Activated naive CD4-positive, alpha-beta T cell treated with anti-CD3 and anti-CD28 coated beads, Interleukin-2, amount 10 ng/mL, durations not matched to agents 7 days and 5 days (primary cell): ENCODE results near the gene KIF17.

Experiments used
- CTCF ChIA-PET: fragments of 350-600 bp; sonication (Branson Sonifier 250); formaldehyde crosslinking; loops from one replicate; lab custom pipeline; 2021; ENCODE audit warnings: antibody characterized with exemption; lab: Charles Lee
- DNase-seq: peaks from one replicate; pipeline ENCODE4 v3.0.0-alpha.2; 2020
- H3K27ac Mint-ChIP-seq: one replicate; pipeline ENCODE4 v1.8.0; 2021; ENCODE audit warnings: mild to moderate bottlenecking, moderate library complexity, mixed read lengths
- H3K27me3 Mint-ChIP-seq: one replicate; pipeline ENCODE4 v1.8.0; 2021; ENCODE audit warnings: mild to moderate bottlenecking, mixed read lengths
- H3K36me3 Mint-ChIP-seq: one replicate; pipeline ENCODE4 v1.8.0; 2021; ENCODE audit warnings: mixed read lengths
- H3K4me1 Mint-ChIP-seq: one replicate; pipeline ENCODE4 v1.8.0; 2021; ENCODE audit warnings: mixed read lengths
- H3K4me3 Mint-ChIP-seq: one replicate; pipeline ENCODE4 v1.8.0; 2021; ENCODE audit warnings: mild to moderate bottlenecking, moderate library complexity, mixed read lengths
- H3K9me3 Mint-ChIP-seq: one replicate; pipeline ENCODE4 v1.8.0; 2021; ENCODE audit warnings: mixed read lengths

The KIF17 gene

DNA sequence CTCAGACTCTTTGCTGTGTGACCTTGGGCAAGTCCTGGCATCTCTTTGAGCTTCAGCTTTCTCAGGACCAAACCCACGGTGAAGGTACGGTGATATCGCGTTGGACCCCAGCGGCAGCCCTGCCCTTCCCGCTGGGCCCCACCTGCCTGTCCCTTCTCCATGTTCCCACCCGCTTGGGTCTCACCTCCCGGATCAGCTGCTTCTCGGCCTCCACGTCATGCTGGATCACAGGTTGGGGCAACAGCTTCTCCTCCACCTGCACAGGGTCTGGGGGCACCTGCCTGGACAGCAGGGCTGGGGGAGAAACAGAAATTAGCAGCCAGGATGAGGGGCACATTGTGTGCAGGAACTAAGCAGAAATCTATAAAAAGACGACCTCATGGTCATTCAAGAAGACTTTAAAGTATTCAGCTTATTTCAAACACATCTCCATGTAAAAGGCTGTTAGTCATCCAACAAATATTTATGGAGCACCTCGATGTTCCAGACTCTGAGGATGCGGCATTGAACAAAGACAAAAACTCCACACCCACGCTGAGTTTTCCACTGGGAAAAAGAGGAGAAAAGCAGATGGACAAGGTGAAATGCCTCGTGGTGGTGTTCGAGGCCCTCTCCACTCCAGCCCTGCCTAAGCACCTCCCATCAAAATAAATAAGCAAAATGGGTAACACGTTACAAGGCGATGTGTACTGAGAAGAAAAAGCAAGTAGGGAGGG, 19.5 kb downstream of the KIF17 start:
- Mint-ChIP-seq H3K27me3 (peaks cover 55% of the 10 kb centered on the region), H3K4me1 (peaks cover 7% of the 10 kb centered on the region), H3K27ac (no peak overlapping the region), H3K36me3 (no peaks in the 10 kb centered on the region), H3K9me3 (no peaks in the 10 kb centered on the region), H3K4me3 (no peak overlapping the region)
- CTCF ChIA-PET, result interaction anchor here (4.5 kb wide), 1 partner anchor 496 kb away, joined by 51 read pairs; no protein-coding TSS in a partner anchor
- DNase-seq, result no peak

GRCh38 chr1:20697563-20697962, 20.2 kb downstream of the KIF17 start:
- Mint-ChIP-seq H3K4me1 (peaks cover 7% of the 10 kb centered on the region), H3K27me3 (peaks cover 61% of the 10 kb centered on the region), H3K27ac (no peak overlapping the region), H3K4me3 (no peak overlapping the region), H3K36me3 (no peaks in the 10 kb centered on the region), H3K9me3 (no peaks in the 10 kb centered on the region)
- DNase-seq, result no peak
- CTCF ChIA-PET, result interaction anchor here (1.0 to 4.5 kb wide), 6 partner anchors 36 to 535 kb away, joined by 3 to 51 read pairs (median 4); no protein-coding TSS in a partner anchor

GRCh38 chr1:20696397-20697333, 21.1 kb downstream of the KIF17 start:
- no peaks in the 10 kb centered on the region for H3K36me3 Mint-ChIP-seq
- no peaks in the 10 kb centered on the region for H3K9me3 Mint-ChIP-seq
- H3K4me1 Mint-ChIP-seq, result peaks cover 7% of the 10 kb centered on the region
- H3K4me3 Mint-ChIP-seq, result peak overlapping the region; percentile 81
- H3K27ac Mint-ChIP-seq, result peak overlapping the region; percentile 42
- peaks cover 65% of the 10 kb centered on the region for H3K27me3 Mint-ChIP-seq
- DNase-seq, result peak; percentile 81
- CTCF ChIA-PET, result interaction anchor here (0.7 to 4.5 kb wide), 22 partner anchors 10 to 536 kb away, joined by 3 to 51 read pairs (median 3); partner anchors contain the start of genes PINK1 and SH2D5

DNA sequence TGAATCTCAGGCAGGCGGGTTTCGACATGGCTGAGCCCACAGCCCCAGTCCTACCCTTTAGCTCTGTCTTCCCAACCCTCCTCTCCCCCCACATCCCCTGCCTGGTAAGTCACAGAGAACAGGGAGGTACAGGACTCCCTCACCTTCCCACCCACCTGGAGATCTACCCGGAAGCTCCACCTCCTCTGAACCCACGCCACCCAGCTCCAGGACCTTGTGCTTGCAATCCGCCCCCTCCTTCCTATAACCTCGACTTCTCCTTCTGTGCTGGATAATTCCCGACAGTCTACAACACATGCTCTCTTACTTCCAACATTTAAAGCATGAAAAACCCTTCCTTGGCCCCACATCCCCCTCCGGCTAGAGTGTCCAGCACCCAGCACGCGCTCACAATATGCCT, 22.3 kb downstream of the KIF17 start:
- H3K27me3 Mint-ChIP-seq, result peaks cover 63% of the 10 kb centered on the region

DNA sequence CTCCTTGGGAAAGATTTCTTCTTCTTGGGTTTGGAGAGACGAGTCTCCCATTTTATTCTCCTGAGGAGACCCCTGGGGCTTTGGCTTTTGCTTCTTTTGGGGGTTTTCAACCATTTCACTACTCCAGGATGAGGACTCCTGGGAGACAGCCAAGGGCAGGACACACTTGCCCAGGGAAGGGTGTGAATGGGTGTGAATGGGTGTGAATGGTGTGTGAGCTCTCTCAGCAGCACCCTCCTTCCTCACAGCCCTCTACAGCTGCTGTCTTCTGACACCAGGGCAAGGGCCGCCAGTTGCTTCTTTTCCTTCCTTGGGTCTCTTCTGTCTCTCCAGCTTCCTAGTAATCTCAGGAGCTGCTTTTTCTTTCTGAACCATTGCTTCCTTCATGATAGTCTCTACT, 24.2 kb downstream of the KIF17 start:
- no peaks in the 10 kb centered on the region for H3K9me3 Mint-ChIP-seq
- peaks cover 7% of the 10 kb centered on the region for H3K4me1 Mint-ChIP-seq
- H3K27me3 Mint-ChIP-seq, result peaks cover 65% of the 10 kb centered on the region
- no peak for DNase-seq
- H3K27ac Mint-ChIP-seq, result no peak overlapping the region
- H3K36me3 Mint-ChIP-seq, result no peaks in the 10 kb centered on the region
- CTCF ChIA-PET, result interaction anchor here (1.5 kb wide), 1 partner anchor 502 kb away, joined by 8 read pairs; no protein-coding TSS in a partner anchor
- no peak overlapping the region for H3K4me3 Mint-ChIP-seq

More for the DNA sequence above, 22.3 kb downstream of the KIF17 start:
- Mint-ChIP-seq H3K4me3 (no peak overlapping the region), H3K9me3 (no peaks in the 10 kb centered on the region), H3K36me3 (no peaks in the 10 kb centered on the region), H3K27ac (no peak overlapping the region), H3K4me1 (peaks cover 7% of the 10 kb centered on the region)
- DNase-seq, result no peak
- CTCF ChIA-PET, result interaction anchor here (0.8 to 2.4 kb wide), 5 partner anchors 12 to 499 kb away, joined by 3 to 17 read pairs (median 8); no protein-coding TSS in a partner anchor

DNA sequence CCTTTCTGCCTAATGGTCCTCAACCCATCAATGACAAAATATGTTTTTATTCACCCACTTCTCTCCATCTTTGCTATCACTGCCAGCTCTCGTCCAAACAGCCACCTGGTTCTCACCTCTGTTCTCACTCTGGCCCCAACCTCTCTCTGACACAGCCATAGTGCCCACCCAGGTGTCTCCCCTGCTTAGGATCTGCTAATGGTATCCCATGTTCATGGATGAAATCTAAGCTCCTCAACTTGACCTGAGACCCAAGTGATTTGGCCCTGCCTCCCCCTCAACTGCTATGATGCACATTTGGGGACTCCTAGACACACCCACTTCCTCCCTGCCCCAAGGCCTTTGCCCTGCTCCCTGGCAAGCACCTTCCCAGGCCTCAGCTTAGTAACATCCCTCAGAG, 25.9 kb downstream of the KIF17 start:
- Mint-ChIP-seq H3K9me3 (no peaks in the 10 kb centered on the region), H3K36me3 (no peaks in the 10 kb centered on the region), H3K4me1 (peaks cover 5% of the 10 kb centered on the region), H3K27me3 (peaks cover 64% of the 10 kb centered on the region), H3K4me3 (no peak overlapping the region), H3K27ac (no peak overlapping the region)
- DNase-seq, result no peak
- CTCF ChIA-PET, result interaction anchor here (1.1 kb wide), 1 partner anchor 503 kb away, joined by 4 read pairs; no protein-coding TSS in a partner anchor

GRCh38 chr1:20689645-20690056, 28.2 kb downstream of the KIF17 start:
- CTCF ChIA-PET, result no interaction called here
- Mint-ChIP-seq H3K4me1 (no peaks in the 10 kb centered on the region), H3K27me3 (peaks cover 68% of the 10 kb centered on the region), H3K9me3 (no peaks in the 10 kb centered on the region), H3K4me3 (no peak overlapping the region), H3K36me3 (no peaks in the 10 kb centered on the region), H3K27ac (no peak overlapping the region)
- DNase-seq, result no peak

- no peak for DNase-seq
- Mint-ChIP-seq H3K27me3 (peaks cover 71% of the 10 kb centered on the region), H3K36me3 (no peaks in the 10 kb centered on the region), H3K9me3 (no peaks in the 10 kb centered on the region), H3K27ac (no peak overlapping the region), H3K4me3 (no peak overlapping the region), H3K4me1 (no peaks in the 10 kb centered on the region)
- CTCF ChIA-PET, result no interaction called here
These were observed 30.7 kb downstream of the KIF17 start for GRCh38 chr1:20686883-20687725.

GRCh38 chr1:20685741-20686140, 32.1 kb downstream of the KIF17 start:
- DNase-seq, result no peak
- Mint-ChIP-seq H3K4me1 (no peaks in the 10 kb centered on the region), H3K27me3 (peaks cover 82% of the 10 kb centered on the region), H3K9me3 (no peaks in the 10 kb centered on the region), H3K36me3 (no peaks in the 10 kb centered on the region), H3K27ac (no peak overlapping the region), H3K4me3 (no peak overlapping the region)
- CTCF ChIA-PET, result no interaction called here

DNA sequence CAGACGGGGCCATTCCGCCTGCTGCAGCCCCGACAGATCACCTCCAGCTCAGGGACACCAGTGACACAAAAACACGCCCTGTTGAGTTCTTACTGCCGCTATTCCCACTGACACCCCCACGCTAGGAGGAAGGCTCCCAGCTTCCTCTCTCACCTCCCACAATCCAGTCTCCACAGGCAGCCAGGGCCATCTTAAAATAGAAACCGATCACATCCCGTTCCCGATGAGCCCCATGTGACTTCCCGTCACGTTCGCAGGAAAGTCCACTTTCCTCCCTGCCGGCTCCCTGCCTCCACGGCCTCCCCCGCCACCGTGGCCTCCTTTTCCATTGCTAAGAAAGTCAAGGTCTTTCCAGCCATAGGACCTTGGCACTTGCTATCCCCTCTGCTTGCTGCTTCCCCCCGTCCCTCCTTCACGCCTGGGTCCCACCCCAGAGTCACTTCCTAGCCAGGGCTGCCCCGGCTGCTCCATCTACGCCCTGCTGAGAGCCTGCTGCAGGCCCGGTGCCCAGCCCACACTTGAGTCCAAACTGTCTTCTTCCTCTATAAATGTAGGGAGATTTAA, 32.6 kb downstream of the KIF17 start:
- no peaks in the 10 kb centered on the region for H3K9me3 Mint-ChIP-seq
- no peaks in the 10 kb centered on the region for H3K36me3 Mint-ChIP-seq
- DNase-seq, result no peak
- H3K27ac Mint-ChIP-seq, result no peak overlapping the region
- H3K4me1 Mint-ChIP-seq, result peaks cover 1% of the 10 kb centered on the region
- H3K27me3 Mint-ChIP-seq, result peaks cover 88% of the 10 kb centered on the region
- no peak overlapping the region for H3K4me3 Mint-ChIP-seq
- CTCF ChIA-PET, result interaction anchor here (0.5 kb wide), 1 partner anchor 92 kb away, joined by 3 read pairs; no protein-coding TSS in a partner anchor

DNA sequence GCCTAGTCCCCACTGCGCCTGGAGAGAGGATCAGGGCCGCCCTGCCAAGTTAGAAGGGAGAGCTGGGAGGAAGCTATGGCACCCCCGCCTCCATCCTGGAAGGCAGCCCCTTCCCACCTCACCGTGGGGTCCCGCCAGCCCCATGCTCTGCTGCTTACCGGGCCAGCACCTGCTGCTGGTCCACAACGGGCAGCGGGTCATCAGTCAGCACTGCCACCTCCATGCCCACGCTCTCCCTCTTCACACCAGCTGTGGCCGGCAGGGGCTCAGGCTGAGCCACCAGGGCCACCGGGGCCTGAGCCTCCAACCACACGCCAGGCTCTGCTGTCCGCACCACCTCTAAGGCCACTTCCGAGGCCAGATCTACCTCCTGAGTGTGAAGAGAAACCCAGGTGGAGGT, 33.2 kb downstream of the KIF17 start:
- Mint-ChIP-seq H3K27ac (no peak overlapping the region), H3K27me3 (peaks cover 93% of the 10 kb centered on the region), H3K36me3 (no peaks in the 10 kb centered on the region), H3K9me3 (no peaks in the 10 kb centered on the region), H3K4me3 (no peak overlapping the region), H3K4me1 (peaks cover 4% of the 10 kb centered on the region)
- DNase-seq, result no peak
- CTCF ChIA-PET, result no interaction called here

- CTCF ChIA-PET, result no interaction called here
- Mint-ChIP-seq H3K4me1 (peaks cover 8% of the 10 kb centered on the region), H3K27me3 (peaks cover 95% of the 10 kb centered on the region), H3K36me3 (no peaks in the 10 kb centered on the region), H3K27ac (no peak overlapping the region), H3K9me3 (no peaks in the 10 kb centered on the region), H3K4me3 (no peak overlapping the region)
- DNase-seq, result no peak
These were observed 33.7 kb downstream of the KIF17 start for GRCh38 chr1:20684050-20684620.

DNA sequence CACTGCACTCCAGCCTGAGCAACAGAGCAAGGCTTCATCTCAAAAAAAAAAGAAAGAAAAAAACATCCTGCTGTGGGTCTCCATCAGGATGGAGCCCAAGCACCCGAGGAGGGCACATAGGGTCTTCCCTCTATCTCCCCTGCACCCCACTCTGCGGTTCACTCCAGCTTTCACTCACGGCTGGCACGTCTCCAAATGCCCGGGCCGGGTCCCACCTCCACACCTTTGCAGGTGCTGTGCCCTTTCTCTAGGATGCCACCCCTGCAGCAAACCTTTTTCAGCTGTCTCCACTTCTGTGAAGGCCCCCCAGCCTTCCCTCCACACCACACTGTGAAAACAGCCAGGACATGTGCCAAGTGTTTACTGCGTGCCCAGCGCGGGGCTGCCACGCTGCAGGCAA, 34.2 kb downstream of the KIF17 start:
- Mint-ChIP-seq H3K9me3 (no peaks in the 10 kb centered on the region), H3K27ac (no peak overlapping the region), H3K27me3 (peaks cover 95% of the 10 kb centered on the region), H3K4me3 (no peak overlapping the region), H3K36me3 (no peaks in the 10 kb centered on the region), H3K4me1 (peaks cover 12% of the 10 kb centered on the region)
- CTCF ChIA-PET, result no interaction called here
- no peak for DNase-seq
